ENCODE results near the gene ALDOC.
A peak's percentile ranks its signal among the peaks of the same experiment; 100 is the strongest.
"Not testable (repeated sequence)": the region's sequence is repeated elsewhere in the genome, so short reads cannot be mapped to it uniquely, and the experiment has no call there.

ALDOC gene

DNA sequence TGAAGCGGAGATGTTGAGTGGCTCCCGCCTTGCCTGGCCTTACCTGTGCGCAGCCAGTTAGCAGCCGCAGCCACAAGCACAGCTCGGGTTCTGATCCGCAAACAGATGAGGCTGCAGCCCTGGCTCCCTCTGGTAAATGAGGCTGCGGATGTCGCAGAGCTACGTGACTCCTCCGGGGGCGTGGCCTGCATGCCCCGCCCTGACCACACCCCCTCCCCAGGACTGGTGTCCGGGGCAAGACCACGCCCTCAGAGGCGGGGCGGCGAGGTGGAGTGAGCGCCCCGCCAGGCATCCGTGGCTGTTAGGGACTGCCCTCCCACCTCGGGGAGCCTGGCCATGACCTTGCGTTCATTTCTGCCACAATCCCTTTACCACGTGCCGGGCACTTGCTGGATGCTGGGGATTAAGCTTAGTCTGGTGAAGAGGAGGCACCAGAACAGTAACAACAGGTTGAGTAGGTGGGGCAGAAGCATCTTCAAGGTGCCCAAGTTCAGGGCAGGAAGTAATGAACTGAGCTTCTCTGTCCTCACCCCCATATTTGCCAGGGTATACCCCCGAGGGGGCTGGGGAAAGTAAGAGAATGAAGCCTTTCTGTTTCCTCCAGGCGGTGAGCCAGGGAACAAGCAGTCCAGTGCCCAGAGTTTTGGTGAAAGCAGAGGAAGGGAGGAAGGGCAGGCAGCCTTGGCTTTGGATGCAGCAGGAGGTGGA is at the start of gene ALDOC:
TSS of gene ALDOC (minus strand) at position 138 of the 708 bp plus-strand sequence. CDS start 1,363 bp downstream, outside the sequence.
- peak; percentile 57 to 98 (median 91) for DNase-seq

DNA sequence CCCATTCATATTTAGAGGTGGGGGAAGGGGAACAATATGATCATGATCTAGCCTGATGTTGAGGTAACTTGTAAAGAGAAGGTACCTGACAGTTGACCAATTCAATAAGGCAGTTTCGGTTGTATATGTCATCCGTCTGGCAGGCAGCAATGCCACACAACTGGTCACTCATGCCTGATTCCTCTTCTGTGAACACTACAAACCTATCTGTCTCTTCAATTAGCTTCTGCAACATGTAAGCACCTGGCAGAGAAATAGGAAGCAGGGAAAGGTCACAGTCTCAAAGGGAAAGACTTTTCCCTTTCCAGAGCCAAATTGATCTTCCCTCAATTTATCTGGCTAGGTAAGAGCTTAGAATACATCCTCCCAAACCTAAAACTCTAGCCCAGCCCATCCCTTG is 47.5 kb upstream of the ALDOC start:
- no peak for DNase-seq

DNA sequence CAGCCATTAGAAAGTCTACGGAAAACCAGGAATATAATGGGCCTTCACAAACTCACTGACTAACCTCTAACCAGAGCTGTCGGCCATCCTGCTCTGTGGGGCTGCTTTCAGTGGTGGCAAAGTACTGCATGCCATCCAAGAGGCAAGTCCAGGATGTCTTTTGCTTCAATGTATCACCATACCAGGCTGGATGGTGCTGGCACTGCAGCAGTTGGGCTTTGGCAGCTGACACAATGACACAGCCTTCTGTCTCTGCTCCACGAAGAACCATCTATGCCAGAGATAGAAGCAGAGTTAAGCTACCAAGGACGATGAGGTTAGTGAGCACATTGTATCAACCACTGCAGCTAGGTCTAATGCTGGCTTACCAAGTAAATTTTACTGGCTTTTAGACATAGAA is 47.0 kb upstream of the ALDOC start:
- DNase-seq: no peak

DNA sequence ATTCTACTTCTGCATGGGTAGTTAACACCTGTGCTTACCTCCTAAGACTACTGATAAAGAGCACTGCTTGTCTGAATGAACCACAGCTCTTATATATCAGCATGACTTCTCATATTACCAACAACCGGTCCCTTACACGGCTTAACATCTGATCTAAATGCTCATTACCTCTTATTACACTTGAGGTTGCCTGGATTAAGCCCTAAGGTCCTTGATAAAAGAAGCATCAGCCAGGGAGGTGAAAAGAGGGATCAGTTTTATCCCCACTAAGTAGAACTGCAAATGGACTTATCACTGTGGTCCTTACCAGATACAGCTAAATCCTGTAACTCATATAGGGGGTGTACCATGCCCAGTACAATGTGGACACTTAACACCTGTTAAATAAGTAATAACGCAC is 45.5 kb upstream of the ALDOC start:
- DNase-seq: no peak

DNA sequence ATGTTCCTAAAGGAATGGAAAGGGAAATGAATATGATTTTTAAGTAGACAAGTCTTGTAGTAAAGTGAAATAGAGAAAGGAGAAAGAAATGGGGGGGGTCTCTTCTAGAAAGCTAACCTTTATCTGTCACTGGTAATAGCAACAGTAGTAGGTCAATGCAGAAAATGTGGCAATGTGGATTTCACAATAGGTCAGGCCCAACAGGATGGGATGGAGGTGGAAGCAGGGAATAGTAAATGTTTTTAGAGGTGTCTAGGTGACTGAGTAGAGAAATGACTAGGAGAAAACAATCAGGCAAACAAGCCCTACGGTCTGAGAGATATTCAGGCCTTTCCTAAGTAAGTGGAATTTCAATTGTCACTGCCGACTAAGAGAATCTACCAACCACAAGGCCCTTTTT is 43.3 kb upstream of the ALDOC start:
- no peak for DNase-seq

DNA sequence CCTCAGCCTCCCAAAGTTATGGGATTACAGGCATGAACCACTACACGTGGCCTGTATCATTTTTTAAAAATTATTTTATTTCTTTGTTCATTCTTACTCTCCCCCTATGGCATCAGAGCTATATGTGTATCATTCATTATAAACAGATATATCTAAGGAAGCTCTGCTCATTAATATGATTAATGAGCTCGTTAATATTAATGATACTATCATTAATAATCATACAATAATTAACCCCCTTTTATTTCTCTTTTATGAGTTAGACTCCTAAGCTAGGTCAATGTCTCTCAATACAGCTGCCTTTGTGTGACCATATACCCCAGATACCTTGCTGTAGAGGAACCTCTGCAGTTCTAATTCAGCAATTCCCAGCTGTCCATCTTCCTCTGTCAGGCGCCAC is 41.8 kb upstream of the ALDOC start:
- no peak for DNase-seq

DNA sequence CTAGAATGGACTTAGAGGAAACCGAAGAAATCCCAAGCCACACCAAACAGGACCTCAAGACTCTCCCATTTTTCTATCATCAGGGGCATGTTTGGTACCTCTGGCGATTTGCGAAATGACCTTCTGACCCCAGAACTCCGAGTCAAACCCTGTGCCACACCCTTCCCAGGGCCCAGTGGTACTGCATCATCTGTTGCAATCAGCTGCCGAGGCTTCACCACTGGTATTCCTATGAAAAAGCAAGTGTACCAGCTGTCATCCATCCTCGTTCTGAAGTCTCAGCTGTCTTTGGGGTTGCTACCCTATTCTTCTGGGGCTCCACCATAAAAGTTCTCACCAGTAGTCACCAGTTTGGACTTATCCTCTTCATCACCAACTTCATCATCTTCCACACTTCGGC is 39.6 kb upstream of the ALDOC start:
- no peak for DNase-seq

DNA sequence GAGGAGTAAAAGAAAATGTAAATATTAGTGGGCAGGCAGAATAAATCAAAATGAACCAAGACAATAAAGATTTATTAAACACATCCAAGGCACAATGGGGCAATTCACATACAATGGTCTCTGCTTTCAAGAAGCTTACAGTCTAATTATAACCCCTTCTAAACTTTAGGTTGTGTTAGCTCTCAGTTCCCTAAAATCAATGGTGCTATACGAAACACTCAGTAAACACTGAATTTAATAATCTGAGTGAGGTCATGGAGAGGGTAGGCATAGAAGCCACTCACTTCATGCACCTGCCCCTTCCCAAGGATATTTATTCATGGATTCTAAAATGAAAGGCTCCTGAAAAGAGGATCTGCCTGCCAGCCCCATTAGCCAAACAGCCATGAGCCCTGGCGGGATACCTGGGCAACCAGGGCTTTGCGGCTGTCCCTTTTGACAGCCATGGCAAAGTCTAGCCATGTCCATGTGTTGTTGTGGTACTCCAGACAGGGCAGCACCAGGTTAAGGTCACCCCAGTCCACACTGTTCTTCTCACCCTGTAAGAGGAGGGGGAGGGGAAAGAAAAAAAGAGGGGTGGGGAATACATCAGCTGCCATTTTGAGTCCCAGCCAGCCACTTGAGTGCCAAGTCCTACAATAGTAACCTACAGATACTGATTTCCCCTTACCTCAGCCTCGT is 38.7 kb upstream of the ALDOC start:
- no peak for DNase-seq

DNA sequence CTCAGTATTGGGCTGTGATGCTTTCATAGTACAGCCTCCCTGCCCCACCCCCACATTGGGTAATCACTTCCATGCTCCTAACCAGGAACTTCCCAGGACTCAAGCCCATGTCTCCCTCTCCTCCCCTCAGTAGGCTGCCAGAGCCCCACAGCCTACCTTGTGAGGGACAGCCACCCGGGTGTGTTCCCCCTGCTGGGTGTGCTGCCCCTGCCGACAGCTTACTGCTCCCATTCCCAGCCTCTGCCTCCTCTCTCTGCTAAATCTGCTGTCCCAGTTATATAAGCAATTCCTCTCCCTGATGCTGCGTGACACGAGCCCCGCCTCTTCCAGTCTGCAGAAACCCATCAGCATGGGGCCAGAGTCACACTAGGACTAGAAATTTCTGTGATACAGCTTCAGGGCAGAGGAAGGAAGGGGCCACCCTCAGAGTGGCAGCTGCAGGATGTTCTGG is 37.3 kb upstream of the ALDOC start, which contains the start of gene RSKR:
TSS of gene RSKR (minus strand) at position 255 of the 451 bp plus-strand sequence. CDS start at position 231, 24 bp downstream.
- peak in 34 of 56 donors; percentile 4 to 76 (median 26) for DNase-seq

DNA sequence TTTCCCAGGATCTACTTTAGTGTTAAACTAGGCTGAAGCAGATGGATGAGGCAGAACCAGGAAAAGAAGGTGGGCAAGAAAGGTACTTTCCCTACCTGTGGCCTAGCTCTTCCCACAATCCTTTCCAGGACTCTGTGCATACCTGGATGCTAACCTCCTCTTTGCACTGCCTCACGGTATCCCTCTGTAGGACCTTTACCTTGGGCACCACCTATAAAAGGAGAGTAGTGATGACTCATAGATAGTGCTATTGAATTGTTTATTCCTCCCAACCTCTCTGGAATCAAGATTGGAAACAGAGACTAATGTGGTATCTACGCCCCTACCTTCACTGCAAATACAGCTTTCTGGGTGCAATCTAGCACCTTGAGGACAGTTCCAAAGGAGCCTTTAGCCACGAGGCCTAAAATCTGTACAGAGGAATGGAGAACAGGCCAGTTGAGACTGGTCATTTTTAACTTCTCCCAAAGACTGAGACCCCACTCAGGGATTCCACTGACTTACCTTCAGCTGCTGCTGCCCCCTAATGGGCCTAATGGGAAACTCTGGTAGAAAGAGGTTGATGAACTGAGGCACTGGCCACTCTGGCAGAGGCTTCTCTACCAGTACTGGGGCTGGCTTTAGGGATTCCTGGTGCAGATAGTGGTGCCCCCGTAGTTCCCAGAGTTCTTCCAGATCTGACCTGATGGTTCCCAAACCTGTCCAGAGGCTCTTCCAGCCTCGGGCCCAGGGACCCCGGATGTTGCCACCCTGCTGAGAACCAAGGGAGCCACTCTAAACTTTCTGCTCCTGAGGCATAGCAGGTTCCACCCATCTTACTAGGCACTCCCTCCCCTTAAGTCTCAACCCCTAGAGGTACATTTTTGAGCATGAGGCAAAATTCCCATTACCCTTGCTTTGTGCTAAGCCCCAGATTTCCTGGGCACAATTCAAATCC is 36.5 kb upstream of the ALDOC start:
- peak in 19 of 56 donors; percentile 1 to 52 (median 9) for DNase-seq

DNA sequence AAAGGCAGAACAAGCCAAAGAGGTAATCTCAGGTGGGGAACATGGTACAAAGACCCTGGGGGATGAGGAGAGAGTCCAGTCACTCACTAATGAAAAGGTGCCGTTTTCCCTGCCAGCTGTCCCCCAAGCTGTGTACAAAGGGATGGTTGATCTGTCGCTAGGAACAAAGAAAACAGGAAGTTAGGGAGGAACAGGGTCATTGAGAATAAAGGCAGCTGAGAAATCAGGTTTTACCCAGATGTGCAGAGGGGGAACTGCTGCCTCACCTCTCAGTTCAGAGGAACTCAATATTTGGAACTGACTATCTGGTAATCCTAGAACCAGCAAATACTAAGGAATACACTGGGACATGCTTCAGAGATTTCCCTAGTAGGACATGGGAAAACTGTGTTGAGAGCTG is 35.8 kb upstream of the ALDOC start:
- DNase-seq: no peak

DNA sequence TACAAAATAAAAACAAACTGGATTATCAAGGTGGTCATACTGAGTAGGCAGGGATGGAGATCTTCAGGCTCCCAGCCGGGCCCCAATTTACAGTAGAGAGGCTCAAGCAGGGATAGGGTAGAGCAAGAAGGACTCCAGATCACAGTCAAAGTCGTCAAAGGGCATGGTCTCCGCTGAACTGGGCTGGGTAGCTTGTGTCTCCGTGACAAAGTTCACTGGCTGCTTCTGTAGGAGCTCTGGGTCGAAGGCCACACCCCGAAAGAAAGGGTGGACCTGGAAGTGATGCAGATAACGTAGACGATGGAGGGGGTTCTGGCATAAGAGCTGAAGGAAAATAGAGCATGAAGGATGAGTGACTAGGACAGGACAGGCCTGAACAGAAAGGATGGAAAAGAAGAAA is 33.7 kb upstream of the ALDOC start:
- no peak for DNase-seq

DNA sequence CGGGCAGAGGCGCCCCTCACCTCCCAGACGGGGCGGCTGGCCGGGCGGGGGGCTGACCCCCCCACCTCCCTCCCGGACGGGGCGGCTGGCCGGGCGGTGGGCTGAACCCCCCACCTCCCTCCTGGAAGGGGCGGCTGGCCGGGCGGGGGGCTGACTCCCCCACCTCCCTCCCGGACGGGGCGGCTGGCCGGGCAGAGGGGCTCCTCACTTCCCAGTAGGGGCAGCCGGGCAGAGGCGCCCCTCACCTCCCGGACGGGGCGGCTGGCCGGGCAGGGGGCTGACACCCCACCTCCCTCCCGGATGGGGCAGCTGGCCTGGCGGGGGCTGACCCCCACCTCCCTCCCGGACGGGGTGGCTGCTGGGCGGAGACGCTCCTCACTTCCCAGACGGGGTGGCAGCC is 27.3 kb upstream of the ALDOC start:
- not testable (repeated sequence) for DNase-seq

DNA sequence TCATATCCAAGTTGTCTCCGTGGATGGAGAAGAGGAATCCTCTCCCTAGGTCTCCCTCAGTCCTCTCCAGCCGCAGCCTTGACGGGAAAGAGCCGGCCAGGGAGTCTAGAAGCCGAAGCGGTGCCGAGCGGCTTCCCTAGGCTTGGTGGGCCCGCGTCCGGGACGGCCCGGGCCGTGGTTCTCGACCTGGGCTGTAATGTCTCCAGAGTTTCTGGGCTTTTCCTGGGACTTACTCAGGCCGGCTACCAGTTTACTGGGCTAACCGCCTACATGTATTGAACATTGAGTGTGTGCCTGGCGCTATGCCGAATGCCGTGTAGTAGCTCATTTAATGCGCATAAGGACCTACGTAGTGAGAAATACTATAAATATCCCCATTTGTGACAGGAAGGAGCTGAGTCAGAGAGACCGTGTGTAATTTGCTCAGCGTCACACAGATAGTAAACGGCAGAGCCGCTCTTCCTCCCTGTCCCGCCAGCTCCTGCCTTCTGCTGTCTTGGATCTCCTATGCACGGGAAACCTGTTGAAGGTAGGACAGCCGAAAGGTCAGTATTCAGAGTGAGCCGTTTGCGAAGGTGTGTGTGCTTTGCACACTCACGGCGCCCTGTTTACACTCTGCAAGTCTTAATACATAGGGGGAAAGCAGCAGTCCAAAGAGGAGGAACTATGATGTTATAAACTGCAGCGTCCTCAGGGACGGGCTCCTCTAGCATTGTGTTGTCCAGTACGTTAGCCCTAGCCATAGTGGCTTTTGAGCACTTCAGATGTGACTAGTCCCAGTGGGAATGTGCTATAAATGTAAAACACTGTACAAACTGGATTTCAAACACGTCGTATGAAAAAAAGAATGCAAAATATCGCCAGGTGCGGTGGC is 22.9 kb upstream of the ALDOC start:
- DNase-seq: peak in 35 of 56 donors; percentile 11 to 78 (median 39)

DNA sequence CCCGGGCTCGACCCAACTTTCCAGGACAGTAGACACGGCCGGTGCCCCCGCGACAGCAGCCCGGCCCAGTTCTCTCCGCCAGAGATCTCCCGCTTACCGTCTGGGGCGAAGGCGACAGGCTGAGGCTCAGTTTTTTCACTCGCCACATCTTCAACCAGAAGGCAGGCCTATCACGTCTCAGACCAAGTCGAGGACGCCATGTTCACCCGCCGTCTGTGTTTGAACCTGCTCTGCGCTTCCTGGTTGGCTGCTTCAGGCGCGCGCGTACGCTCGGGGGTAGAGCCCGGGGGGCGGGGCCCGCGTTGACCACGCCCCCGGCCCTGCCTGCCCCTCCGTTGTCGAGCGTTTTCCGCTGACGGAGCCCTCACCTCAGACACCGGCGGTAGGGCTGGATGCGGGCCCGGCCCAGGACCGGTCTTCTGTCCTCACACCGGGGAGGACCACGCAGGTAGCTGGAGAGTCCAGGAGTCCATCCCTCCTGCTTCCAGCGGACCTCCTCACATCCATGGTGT is 22.2 kb upstream of the ALDOC start, which contains the start of gene SPAG5:
TSS of gene SPAG5 (minus strand) at position 227 of the 512 bp plus-strand sequence. CDS start at position 148, 79 bp downstream.
- peak in 54 of 56 donors; percentile 29 to 92 (median 79) for DNase-seq

DNA sequence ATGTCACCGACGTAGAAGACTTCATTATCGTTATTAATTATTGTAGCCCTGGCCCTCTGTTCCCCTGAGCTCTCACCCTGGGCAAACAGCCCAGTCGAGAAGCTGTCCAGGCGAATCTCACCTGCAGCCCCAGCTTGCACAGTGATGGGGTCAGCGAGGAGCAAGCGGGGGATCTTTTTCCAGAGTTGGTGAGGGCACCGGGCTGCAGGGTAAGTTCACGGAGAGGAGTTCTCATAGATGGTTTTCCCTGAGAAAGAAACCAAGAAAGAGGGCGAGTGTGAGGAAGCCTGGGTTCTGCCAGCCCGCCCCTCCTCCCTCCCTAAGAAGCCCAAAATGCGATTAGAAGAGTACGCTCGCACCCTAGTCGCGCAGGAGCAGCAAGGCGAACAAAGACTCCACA is 21.7 kb upstream of the ALDOC start:
- no peak for DNase-seq

DNA sequence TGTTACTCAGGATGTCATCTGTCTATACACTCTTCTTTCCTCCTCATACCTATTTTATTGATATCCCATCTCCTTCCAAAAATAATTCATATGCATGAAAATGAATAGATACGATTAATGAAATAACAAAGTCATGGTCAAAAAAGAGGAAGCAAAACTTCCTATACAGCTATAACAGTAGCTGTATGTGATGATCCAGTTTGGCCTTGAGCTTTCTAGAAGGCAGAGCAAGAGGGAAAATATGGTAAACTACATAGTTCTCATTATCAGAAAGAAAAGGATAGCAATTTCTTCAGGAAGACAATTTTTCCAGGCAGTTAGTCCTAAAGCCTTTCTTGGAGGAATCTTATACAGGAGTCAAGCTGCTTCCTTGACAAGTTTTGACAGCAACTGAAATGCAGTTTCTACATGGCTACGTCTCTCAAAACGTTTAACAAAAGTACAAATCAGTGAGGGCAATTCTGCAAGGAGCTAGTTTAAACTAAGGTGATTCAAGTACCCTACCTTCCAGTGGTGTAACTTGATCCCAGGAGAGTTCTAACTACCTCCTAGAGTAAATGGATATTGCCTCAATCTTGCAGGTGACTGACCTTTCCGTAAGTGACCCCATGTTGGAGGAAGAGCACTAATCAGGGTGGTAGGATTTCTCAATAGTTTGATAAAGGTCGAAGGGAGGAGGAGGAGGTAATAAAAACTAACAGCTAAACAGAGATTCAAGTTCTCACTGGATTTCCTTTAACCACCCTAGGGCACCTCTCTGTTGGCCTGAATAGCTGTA is 21.1 kb upstream of the ALDOC start:
- no peak for DNase-seq

DNA sequence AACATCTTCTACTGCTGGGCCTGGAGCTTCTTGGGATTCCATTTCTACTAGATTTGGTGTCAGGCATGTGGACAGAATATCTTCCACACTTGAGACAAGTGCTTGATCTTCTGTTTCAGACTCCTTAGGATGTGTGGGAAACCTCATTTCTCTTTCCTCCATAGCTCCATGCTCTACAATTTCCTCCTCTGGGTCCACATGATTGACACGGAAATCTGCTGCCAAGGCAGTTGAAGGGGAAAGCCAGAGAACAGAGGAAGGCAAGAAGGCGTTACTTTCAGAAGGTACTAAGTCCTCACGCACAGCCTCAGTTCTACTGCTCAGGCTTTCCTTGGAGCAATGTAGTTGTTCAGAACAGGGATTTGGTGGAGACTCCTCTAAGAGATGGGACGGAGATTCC is 15.6 kb upstream of the ALDOC start:
- DNase-seq: no peak

DNA sequence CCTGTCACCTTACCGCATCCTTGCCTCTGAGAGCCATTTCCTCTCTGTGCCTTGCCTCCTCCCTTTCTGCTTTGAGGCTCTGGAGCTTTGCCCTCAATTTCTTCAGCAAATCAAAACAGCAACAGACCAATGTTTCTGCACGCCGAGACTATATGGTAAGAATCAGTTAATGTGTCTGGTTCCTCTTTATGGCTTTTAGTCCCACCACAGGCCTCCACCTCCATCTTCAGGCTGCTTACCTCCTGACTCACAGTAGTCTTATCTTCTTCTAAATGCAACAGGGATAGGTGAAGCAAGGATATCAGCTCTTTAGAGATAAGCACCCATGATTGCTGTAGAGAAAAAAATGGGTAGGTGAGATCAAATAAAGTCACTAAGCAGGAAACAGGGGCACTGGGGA is 9.2 kb upstream of the ALDOC start:
- DNase-seq: no peak
